ENCODE data around the gene OPRD1.

Gene OPRD1

DNA sequence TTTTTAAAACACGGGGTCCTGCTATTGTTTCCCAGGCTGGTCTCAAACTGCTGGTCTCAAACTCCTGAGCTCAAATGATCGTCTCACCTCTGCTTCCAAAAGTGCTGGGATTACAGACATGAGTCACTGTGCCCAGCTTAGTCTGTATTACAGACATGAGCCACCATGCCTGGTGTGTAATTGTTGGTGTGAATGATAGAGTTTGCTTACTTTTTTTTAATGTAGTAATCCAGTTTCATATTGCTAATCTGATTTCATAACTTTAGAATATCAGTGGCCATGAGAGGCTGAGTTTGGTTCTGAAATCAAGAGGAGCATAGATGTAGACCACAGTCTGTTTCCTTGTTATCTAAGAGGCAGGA is 105.8 kb downstream of the OPRD1 start:
- TF ChIP-seq, protein P1, sequence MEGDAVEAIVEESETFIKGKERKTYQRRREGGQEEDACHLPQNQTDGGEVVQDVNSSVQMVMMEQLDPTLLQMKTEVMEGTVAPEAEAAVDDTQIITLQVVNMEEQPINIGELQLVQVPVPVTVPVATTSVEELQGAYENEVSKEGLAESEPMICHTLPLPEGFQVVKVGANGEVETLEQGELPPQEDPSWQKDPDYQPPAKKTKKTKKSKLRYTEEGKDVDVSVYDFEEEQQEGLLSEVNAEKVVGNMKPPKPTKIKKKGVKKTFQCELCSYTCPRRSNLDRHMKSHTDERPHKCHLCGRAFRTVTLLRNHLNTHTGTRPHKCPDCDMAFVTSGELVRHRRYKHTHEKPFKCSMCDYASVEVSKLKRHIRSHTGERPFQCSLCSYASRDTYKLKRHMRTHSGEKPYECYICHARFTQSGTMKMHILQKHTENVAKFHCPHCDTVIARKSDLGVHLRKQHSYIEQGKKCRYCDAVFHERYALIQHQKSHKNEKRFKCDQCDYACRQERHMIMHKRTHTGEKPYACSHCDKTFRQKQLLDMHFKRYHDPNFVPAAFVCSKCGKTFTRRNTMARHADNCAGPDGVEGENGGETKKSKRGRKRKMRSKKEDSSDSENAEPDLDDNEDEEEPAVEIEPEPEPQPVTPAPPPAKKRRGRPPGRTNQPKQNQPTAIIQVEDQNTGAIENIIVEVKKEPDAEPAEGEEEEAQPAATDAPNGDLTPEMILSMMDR (IDR thresholded peaks at IDR 0.05; ENCODE audit: unreplicated experiment in 3 of 3): no peak
- H3K27me3 Mint-ChIP-seq (ENCODE audit: low read depth): no peaks in the 10 kb centered on the region
- H3K9me3 Mint-ChIP-seq: no peaks in the 10 kb centered on the region
- no peak overlapping the region for H3K27ac Mint-ChIP-seq
- H3K36me3 Mint-ChIP-seq (ENCODE audit: low read depth): no peaks in the 10 kb centered on the region
- peaks cover 18% of the 10 kb centered on the region for H3K4me1 Mint-ChIP-seq
- H3K4me3 Mint-ChIP-seq: no peak overlapping the region
